ENCODE data around the gene LCNL1.

The LCNL1 gene

DNA sequence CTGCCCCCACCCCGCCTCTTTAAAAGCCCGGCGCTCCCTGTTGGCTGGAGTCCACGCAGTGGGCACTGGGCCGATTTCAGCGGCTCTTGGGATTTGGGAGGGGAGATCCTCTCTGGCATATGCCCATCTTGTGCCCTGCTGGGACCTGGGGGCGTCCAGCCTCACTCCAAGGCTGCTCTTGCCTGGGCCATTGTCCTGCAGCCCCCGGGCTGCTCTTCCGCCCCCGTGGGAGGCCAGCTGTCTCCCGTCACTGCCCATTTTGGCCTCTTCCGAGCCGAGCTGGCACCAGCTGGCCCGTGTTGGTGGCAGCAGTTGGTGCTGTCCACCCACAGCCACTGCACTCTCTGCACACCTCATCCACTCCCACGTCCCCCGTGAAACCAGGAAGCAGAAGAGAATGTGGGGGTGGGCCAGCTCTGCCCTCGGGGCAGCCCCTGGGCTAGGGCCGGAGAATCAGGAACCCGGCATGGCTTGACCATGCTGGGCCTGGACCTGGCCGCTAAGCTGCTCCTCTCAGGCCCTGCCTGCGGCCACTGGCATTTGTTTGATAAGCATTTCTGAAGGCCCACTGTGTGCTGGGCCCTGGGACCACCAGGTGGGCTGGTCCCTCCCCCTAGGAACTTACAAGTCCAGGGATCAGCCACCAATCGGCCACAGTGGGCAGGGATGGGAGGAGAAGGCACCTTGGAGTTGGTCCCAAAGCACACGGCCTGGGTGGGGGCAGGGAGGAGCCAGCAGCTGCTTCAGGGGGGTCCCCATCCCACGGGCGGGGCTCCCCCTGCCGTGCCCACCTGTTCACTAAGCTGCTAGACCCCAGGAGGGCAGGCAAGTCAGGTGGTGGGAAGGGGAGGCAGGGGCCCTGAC lies 35.5 kb upstream of the LCNL1 start:
- no peak for DNase-seq

DNA sequence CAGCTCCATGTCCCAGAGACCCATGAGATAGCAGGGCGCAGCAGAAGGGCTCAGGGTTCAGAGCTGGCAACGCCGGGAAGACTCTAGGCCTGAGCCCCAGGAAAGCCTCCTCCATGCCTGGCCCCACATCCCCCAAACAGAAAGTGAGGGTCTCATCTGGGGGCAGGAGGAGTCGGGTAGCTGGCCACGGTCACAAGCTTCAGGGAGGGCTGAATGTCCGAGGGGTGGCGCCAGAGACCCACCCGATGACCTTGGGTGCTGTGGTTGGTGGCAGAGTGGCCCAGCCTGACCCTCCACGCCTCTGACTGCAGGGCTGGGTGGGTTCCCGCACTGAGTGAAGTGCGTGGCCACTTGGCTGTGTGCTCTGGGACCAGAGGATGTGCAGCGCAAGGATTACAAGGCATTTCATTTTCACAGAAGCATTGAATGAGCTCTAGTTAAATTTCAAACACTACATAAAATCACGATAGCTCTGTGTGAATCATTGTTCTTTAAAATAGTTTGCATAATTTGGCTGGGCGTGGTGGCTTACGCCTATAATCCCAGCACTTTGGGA lies 34.8 kb upstream of the LCNL1 start:
- DNase-seq, result peak; percentile 30

GRCh38 chr9:136949239-136949816 lies 33.5 kb upstream of the LCNL1 start:
- peak; percentile 34 for DNase-seq

DNA sequence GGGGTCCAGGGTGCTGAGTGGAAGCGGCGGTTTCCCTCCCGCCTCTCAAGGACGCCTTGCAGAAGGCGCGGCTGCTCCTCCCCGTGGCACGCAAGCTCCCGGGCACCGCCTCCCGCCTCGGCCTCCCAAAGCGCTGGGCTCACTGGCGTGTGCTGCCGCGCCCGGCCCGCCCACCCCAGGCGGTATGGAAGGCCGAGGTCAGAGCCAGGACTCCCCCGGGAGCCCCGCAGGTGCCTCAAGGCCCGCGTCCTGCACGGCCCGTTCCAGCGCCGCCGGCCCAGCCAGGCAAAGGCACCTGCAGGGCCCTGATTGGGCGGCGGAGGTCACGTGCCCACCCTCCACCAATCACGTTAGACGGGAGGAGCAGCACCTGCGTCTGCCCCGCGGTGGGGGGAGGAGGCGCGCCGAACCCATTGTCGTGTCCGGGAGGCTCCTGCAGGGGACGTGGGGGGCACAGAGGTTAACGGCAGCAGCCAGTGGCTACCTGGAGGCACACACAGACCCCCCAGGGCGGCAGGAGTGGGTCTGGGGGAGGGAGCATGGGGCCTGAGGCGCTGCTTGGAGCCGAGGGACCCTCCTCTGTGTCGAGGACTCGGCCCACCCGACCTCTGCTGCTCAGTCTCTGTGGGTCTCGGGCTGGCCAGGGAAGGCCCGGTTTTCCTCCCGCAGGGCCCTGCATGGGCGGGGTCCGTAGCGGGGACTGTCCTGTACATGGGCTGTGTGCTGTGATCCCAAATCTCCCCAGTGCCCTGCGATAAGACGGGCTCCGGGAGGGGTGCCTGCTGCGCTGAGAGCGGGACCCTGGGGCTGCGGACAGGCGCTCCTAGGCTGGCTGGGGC lies 32.8 kb upstream of the LCNL1 start:
- peak; percentile 94 for DNase-seq

DNA sequence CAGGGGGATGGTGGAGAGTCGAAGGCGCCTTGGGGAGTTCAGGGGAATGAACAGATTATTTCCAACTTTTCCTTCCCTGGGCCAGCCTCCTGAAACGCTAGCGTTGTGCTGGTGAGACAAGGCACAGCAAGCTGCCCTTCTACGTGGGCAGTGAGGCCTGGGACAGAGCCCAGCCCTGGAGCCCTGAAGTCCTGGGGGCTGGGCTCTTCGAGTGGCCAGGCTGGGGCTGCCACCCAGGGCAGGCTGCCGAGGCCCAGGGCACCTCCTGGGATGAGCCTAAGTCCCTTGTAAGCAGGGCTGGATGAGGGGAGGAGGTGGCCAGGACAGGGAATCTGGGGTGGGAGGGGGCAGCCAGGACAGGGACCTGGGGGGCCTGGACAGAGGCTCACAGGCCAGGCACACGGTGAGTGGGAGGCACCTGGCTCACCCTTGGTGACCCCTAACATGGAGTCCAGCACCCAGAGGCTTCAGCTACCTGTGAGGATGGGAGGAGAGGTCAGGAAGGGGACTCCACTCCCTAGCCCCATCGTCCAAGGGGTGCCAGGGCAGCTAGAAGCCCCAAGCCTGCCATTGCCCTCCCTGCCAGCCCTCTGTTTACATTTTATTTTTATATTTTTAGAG lies 32.0 kb upstream of the LCNL1 start:
- DNase-seq, result no peak

DNA sequence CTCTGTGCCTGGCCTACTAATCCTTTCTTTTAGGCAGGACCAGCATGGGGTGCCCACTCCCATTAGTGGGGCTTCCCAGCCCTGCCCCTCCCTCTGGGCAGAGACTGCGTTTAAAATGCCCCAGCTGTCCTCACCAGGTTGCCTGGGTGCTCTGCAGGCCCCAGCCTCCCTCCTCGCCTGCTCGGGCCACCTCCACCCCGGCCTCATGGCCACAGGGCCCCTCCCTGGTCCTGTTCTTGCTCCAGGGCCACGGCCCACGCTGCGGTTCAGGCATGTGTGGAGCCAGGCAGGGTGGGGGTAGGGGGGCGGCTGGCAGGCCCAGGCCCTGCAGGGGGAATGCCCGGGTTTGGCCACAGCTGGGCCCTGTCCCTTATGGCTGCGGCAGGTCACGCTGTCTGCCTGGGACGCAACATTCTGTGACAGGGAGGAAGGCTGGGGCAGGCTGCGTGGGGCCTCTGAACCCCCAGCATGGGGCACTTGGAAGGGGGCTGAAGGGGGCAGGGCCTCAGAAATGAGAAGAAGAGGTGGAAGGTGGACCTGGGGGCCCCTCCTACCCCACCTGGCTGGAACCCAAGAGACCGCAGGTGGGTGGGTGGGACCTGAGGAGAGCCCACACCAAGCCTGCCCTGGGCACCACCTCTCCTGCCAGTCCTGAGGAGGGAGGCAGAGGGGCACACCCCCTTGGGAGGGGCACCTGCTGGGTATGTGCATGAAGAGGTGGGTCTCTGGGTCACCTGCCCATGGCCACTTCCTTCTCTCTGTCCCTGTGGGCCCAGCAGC lies 31.1 kb upstream of the LCNL1 start, which contains the start of gene LCN12:
Gene LCN12, plus strand, starts transcription at position 733 of the 780 bp plus-strand sequence. CDS start 55 bp downstream, outside the sequence.
- no peak for DNase-seq

- DNase-seq, result no peak
Measured at GRCh38 chr9:136952321-136952850, 30.4 kb upstream of the LCNL1 start.

DNA sequence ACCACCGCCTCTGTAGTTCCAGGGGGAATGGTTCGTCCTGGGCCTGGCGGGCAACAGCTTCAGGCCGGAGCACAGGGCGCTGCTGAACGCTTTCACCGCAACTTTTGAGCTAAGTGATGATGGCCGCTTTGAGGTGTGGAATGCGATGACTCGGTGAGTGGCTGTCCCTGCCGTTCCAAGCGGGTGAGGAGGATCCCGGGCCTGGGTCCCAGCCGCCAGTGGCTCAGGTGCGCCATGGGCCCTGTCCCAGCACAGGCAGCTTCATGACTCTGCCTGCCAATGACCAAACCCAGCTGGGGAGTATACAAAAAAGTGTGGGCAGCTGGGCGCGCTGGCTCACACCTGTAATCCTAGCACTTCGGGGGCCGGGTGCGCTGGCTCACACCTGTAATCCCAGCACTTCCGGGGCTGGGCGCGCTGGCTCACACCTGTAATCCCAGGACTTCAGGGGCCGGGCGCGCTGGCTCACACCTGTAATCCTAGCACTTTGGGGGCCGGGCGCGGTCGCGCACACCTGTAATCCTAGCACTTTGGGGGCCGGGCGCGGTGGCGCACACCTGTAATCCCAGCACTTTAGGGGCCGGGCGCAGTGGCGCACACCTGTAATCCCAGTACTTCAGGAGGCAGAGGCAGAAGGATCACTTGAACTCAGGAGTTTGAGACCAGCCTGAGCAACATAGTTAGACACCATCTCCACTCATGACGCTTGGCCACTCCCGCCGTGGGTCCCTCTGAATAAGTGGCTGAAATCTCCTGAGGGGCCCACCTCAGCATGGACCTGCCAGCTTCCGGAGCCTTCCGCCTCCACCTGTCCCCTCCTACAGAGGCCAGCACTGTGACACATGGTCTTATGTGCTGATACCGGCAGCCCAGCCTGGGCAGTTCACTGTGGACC lies 29.7 kb upstream of the LCNL1 start:
- DNase-seq, result no peak

GRCh38 chr9:136953771-136954269 lies 29.0 kb upstream of the LCNL1 start:
- DNase-seq, result no peak

DNA sequence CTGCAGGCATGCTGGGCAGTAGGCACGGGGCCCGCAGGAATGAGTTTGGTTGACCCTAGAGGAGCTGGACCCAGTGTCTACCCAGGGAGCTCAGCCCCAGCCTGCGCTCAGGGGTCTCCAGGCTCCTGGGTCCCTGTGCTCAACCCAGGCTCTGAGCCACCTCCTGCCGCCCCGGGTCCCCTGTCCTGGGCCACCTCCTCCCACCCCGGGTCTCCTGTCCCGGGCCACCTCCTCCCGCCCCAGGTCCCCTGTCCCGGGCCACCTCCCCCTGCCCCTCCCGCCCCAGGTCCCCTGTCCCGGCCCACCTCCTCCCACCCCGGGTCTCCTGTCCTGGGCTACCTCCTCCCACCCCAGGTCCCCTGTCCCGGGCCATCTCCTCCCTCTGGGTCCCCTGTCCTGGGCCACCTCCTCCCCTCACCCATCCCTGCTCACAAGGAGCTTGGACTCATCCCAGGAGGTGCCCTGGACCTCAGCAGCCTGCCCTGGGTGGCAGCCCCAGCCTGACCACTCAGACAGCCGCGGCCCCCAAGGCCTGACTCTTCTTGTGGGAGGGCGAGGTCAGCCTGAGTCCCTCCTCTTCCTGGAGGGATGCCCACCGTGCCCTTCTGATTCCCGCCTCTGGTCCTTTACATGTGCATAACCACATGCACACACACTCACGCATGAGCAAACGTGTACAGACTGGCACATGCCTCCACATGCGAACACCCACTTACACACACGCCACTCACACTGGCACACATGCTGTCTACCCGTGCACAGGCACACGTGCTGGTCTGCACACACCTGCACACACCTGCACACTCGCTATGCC lies 28.3 kb upstream of the LCNL1 start:
- DNase-seq, result no peak

DNA sequence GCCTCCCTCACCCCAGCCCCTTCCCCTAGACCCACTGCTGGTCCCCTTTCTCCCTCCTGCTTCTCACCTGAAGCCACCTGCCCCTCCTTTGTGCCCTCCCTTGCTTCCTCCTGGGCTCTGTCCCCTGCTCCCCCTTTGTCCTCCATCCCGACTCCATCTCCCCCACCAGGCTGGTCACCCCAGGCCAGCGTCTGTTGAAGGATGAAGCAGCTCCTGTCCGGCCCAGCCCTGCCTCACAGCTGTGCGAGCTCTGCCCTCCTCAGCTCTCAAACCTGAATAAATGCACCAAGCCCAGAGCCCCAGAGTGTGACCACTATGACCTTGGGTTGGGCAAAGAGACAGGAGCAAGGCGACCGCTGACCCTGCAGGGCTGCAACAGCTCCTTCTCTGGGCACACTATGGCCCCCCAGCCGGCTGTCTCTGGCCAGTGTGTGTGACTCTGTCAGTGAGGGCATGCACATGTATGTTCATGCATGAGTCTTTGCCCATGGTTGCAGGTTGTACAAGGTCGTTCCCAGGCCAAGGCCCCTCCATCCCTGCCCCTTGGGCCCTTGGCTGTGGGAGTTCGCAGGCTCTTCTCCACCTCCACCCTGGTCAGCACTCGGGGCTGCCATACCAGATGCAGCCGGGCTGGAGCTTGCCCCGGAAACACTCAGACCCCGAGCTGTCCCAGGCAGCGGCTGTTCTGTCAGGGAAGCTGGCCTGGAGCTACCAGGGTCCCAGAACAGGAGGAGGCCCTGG lies 27.4 kb upstream of the LCNL1 start:
- DNase-seq, result no peak

DNA sequence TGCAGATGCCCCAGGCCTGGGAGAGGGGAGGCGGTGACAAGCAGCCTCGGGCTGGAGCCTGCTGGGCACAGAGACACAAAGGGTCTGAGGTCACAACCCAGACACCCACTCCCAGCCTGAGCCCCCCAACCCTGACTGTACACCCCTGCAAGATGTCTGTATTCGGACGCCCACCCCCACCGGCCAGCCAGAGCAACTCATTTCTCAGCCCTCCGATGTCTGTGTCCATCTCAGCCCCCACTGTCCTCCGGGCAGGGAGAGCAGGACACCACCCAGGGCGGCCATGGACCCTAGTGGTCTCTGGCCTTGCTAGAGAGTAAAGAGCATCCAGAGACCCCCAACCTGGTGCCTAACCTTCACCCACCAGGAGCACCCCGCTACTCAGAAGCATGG lies 26.9 kb upstream of the LCNL1 start:
- no peak for DNase-seq

- no peak for DNase-seq
Measured at GRCh38 chr9:136956604-136957003, 26.2 kb upstream of the LCNL1 start.

DNA sequence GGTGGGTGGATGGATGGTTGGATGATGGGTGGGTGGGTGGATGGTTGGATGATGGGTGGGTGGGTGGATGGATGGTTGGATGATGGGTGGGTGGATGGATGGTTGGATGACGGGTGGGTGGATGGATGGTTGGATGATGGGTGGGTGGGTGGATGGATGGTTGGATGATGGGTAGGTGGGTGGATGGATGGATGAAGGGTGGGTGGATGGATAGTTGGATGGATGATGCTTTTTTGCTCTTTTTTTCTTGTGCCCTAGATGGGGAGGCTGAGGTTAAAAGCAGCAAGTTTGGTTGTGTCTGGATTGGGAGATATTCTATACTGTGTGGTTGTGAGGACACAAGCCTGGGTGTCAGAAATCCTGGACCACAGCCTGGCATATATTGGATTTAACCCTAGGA lies 25.3 kb upstream of the LCNL1 start:
- DNase-seq, result no peak

GRCh38 chr9:136957901-136958300 lies 24.9 kb upstream of the LCNL1 start:
- no peak for DNase-seq

GRCh38 chr9:136958473-136958872 lies 24.3 kb upstream of the LCNL1 start:
- no peak for DNase-seq

- DNase-seq, result no peak
Measured at GRCh38 chr9:136958898-136959850, 23.6 kb upstream of the LCNL1 start.

Data from NCI-H146 (cell line).